ENCODE data around the gene KRTCAP3.
"Not testable (repeated sequence)": the region's sequence is repeated elsewhere in the genome, so short reads cannot be mapped to it uniquely, and the experiment has no call there.

KRTCAP3 gene

GRCh38 chr2:27441958-27442919, at the start of gene KRTCAP3:
KRTCAP3 (plus strand) TSS chr2:27442381; CDS start chr2:27442413, 32 bp downstream.
- DNase-seq (ENCODE audit: low read depth) = no peak

- no peak for DNase-seq (ENCODE audit: low read depth)
Observed at GRCh38 chr2:27393225-27393624, 49.0 kb upstream of the KRTCAP3 start.

- no peak for DNase-seq (ENCODE audit: low read depth)
Observed at GRCh38 chr2:27398962-27399361, 43.2 kb upstream of the KRTCAP3 start.

- DNase-seq (ENCODE audit: low read depth) = no peak
Observed at GRCh38 chr2:27400348-27401135, 41.6 kb upstream of the KRTCAP3 start.

GRCh38 chr2:27407798-27408491, 34.2 kb upstream of the KRTCAP3 start:
- no peak for DNase-seq (ENCODE audit: low read depth)

- peak; percentile 20 for DNase-seq (ENCODE audit: low read depth)
Observed at GRCh38 chr2:27408601-27409320, 33.4 kb upstream of the KRTCAP3 start.

GRCh38 chr2:27409321-27410073, 32.7 kb upstream of the KRTCAP3 start, which contains the start of gene PPM1G:
PPM1G (minus strand) TSS chr2:27409591; CDS start chr2:27409422, 169 bp downstream.
- peak; percentile 94 for DNase-seq (ENCODE audit: low read depth)

GRCh38 chr2:27412419-27413152, 29.6 kb upstream of the KRTCAP3 start:
- DNase-seq (ENCODE audit: low read depth) = no peak

- no peak for DNase-seq (ENCODE audit: low read depth)
Observed at GRCh38 chr2:27416151-27416550, 26.0 kb upstream of the KRTCAP3 start.

- no peak for DNase-seq (ENCODE audit: low read depth)
Observed at GRCh38 chr2:27420996-27421395, 21.2 kb upstream of the KRTCAP3 start.

- DNase-seq (ENCODE audit: low read depth) = no peak
Observed at GRCh38 chr2:27421660-27422250, 20.4 kb upstream of the KRTCAP3 start.

- no peak for DNase-seq (ENCODE audit: low read depth)
Observed at GRCh38 chr2:27422958-27423357, 19.2 kb upstream of the KRTCAP3 start.

- DNase-seq (ENCODE audit: low read depth) = not testable (repeated sequence)
Observed at GRCh38 chr2:27425039-27425438, 17.1 kb upstream of the KRTCAP3 start.

GRCh38 chr2:27427863-27428212, 14.3 kb upstream of the KRTCAP3 start:
- DNase-seq (ENCODE audit: low read depth) = no peak

- peak; percentile 88 for DNase-seq (ENCODE audit: low read depth)
Observed at GRCh38 chr2:27428213-27428977, 13.8 kb upstream of the KRTCAP3 start, which contains the start of gene NRBP1. NRBP1 (plus strand) TSS chr2:27428631; CDS start chr2:27433274, 4,643 bp downstream.

GRCh38 chr2:27428978-27429541, 13.1 kb upstream of the KRTCAP3 start:
- peak; percentile 61 for DNase-seq (ENCODE audit: low read depth)

GRCh38 chr2:27431395-27431794, 10.8 kb upstream of the KRTCAP3 start:
- DNase-seq (ENCODE audit: low read depth) = no peak

GRCh38 chr2:27435628-27436027, 6.6 kb upstream of the KRTCAP3 start:
- no peak for DNase-seq (ENCODE audit: low read depth)
